Uterus (tissue), 4 donors: ENCODE measurements around the gene KCNG2. TPM values are rescaled to one million over a fixed set of nuclear protein-coding genes. Genes with fewer than 3 reads are reported as not detected.

ENCODE experiments used
- DNase-seq, 2 donors: peaks; one replicate each; pipeline ENCODE4 v3.0.0-alpha.2; 2019 to 2020
- H3K27ac ChIP-seq, 2 donors: fragments of 200-600 bp; sonication (generic); 1 replicate in 1 of 2; 2 replicates in 1 of 2; pipeline ENCODE4 v1.5.1; 2016 to 2018
- H3K27me3 ChIP-seq, 2 donors: fragments of 200-600 bp; sonication (generic); one replicate each; pipeline ENCODE4 v1.5.1; 2018 to 2019; ENCODE audit warnings: control low read depth in 1 of 2
- H3K36me3 ChIP-seq, 2 donors: fragments of 200-600 bp; sonication (generic); one replicate each; pipeline ENCODE4 v1.5.1; 2019; ENCODE audit warnings: control low read depth in 1 of 2
- H3K4me1 ChIP-seq, 2 donors: fragments of 200-600 bp; sonication (generic); one replicate each; pipeline ENCODE4 v1.5.1; 2018 to 2019; ENCODE audit warnings: control low read depth in 1 of 2
- H3K4me3 ChIP-seq, 2 donors: fragments of 200-600 bp; sonication (generic); 1 replicate in 1 of 2; 2 replicates in 1 of 2; pipeline ENCODE4 v1.5.1; 2018 to 2019; ENCODE audit warnings: mild to moderate bottlenecking in 1 of 2
- H3K9me3 ChIP-seq, 2 donors: fragments of 200-600 bp; sonication (generic); one replicate each; pipeline ENCODE4 v1.5.1; 2019; ENCODE audit warnings: control low read depth in 1 of 2
- CTCF ChIP-seq, 4 experiments: fragments of 200-600 bp in 2 of 4; fragments of 450-650 bp in 2 of 4; sonication (generic) in 2 of 4; IDR thresholded peaks; one replicate each; pipeline ENCODE4 v1.5.1; 2016 to 2019; ENCODE audit warnings: antibody characterized with exemption in 4 of 4, mild to moderate bottlenecking in 2 of 4, moderate library complexity in 1 of 4
- POLR2A ChIP-seq, 2 donors: fragments of 450-650 bp; IDR thresholded peaks; one replicate each; pipeline ENCODE4 v1.6.1; 2016; ENCODE audit warnings: antibody characterized with exemption in 2 of 2, mild to moderate bottlenecking in 1 of 2, moderate library complexity in 1 of 2
- intact Hi-C: fragments of 100-400 bp; cut with DNase I; formaldehyde crosslinking; loops from one replicate; pipeline ENCODE4 v1.15.1; 2023; ENCODE audit warnings: low total_unique reads
- total RNA-seq, 4 donors: library from RNA; depleted of rRNA in 3 of 4; stranded (reverse); fragments of >200 nt in 3 of 4; gene quantifications; one replicate each; pipeline versions ENCODE4 v1.1.0 to v1.2.4, GENCODE V29; 2014 to 2023
- donor health status: DM: yes; HTN: yes; CAD: no.

The KCNG2 gene
- total RNA-seq, 4 donors from 2014 or later, result 0.59 TPM; not detected in 3

GRCh38 chr18:79789091-79789891 lies 8.4 kb upstream of the KCNG2 start:
- intact Hi-C loops, result no loop called here
- Histone ChIP-seq H3K4me1 (peaks cover 0 to 6% of the 10 kb centered on the region in 2 donors), H3K27ac (no peak overlapping the region), H3K36me3 (no peaks in the 10 kb centered on the region), H3K9me3 (no peaks in the 10 kb centered on the region), H3K4me3 (no peak overlapping the region), H3K27me3 (peaks cover 5 to 25% of the 10 kb centered on the region in 2 donors)
- TF ChIP-seq CTCF (IDR thresholded peaks at IDR 0.05), result no peak
- no peak for TF ChIP-seq POLR2A (IDR thresholded peaks at IDR 0.05)
- no peak for DNase-seq

GRCh38 chr18:79789901-79790890 lies 7.5 kb upstream of the KCNG2 start:
- Histone ChIP-seq H3K27me3 (peaks cover 5 to 20% of the 10 kb centered on the region in 2 donors), H3K4me1 (peaks cover 0 to 6% of the 10 kb centered on the region in 2 donors), H3K9me3 (no peaks in the 10 kb centered on the region), H3K36me3 (no peaks in the 10 kb centered on the region), H3K4me3 (no peak overlapping the region), H3K27ac (no peak overlapping the region)
- TF ChIP-seq POLR2A (IDR thresholded peaks at IDR 0.05) (no peak), CTCF (IDR thresholded peaks at IDR 0.05) (no peak)
- DNase-seq, result no peak
- intact Hi-C loops, result no loop called here

- Histone ChIP-seq H3K36me3 (no peaks in the 10 kb centered on the region), H3K4me3 (no peak overlapping the region), H3K27me3 (peaks cover 5 to 19% of the 10 kb centered on the region in 2 donors), H3K27ac (no peak overlapping the region), H3K4me1 (peaks cover 0 to 6% of the 10 kb centered on the region in 2 donors), H3K9me3 (no peaks in the 10 kb centered on the region)
- intact Hi-C loops, result no loop called here
- DNase-seq, result no peak
- TF ChIP-seq CTCF (IDR thresholded peaks at IDR 0.05) (no peak), POLR2A (IDR thresholded peaks at IDR 0.05) (no peak)
These were observed 6.5 kb upstream of the KCNG2 start for GRCh38 chr18:79790996-79791972.

- no peak for DNase-seq
- TF ChIP-seq POLR2A (IDR thresholded peaks at IDR 0.05), result no peak
- H3K27me3 ChIP-seq, result peaks cover 5 to 15% of the 10 kb centered on the region in 2 donors
- no peak overlapping the region for H3K27ac ChIP-seq
- no peaks in the 10 kb centered on the region for H3K9me3 ChIP-seq
- no peak overlapping the region for H3K4me3 ChIP-seq
- intact Hi-C loops, result no loop called here
- H3K36me3 ChIP-seq, result no peaks in the 10 kb centered on the region
- peaks cover 0 to 6% of the 10 kb centered on the region in 2 donors for H3K4me1 ChIP-seq
These were observed 5.4 kb upstream of the KCNG2 start for GRCh38 chr18:79792096-79792987.
